Measurements from ENCODE around the gene CMSS1.

Gene CMSS1

DNA sequence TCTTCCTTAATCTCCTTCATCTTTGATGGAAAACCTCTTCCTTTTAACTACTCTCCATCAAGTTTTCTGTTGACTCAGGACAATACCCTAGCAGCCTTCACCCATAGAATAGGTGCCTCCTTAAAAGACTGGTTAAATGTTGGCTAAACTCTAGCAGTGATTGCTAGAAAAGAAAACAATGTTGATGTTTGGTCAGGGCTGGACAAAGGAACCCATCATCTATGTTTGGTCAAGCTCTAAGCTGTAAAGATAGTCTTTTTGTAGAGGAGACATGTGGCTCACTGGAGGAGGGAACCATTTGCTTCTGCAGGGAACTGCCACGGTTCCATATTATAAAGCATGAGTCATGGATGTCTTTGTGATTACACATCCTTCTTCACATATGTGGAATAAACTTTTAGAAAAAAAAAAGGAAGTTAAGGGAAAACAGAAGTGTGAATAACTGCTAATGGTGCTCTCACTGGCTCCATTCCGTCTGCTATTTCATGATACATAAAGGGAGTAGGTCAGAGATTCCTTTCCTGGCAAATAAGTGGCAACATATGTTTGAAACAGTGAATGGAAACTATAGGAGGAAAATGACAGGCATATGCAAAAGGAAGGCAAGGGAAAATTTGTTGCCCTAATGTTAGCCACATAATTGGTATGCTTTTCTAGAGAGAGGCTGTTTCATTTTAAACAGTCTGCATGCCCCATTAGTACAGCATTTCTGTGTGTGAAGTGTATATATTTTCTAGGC lies 78.2 kb downstream of the CMSS1 start:
- TF ChIP-seq CTCF (IDR thresholded peaks at IDR 0.05; ENCODE audit: low read depth, low read length, missing control alignments) = no peak
- H3K4me3 ChIP-seq (ENCODE audit: low read depth, low read length) = no peak overlapping the region
- H3K27ac ChIP-seq = peak overlapping the region; percentile 74
- H3K27me3 ChIP-seq (replicated peaks) = no peaks in the 10 kb centered on the region
- in situ Hi-C loops (cut with HindIII; ENCODE audit: low pct_ligation_motif_present, low sequenced_read_pairs) = no loop called here
- no peaks in the 10 kb centered on the region for H3K36me3 ChIP-seq (replicated peaks)
- peak; percentile 83 for DNase-seq

- no peak overlapping the region for H3K4me3 ChIP-seq (ENCODE audit: low read depth, low read length)
- no peak for TF ChIP-seq CTCF (IDR thresholded peaks at IDR 0.05; ENCODE audit: low read depth, low read length, missing control alignments)
- H3K36me3 ChIP-seq (replicated peaks) = no peaks in the 10 kb centered on the region
- in situ Hi-C loops (cut with HindIII; ENCODE audit: low pct_ligation_motif_present, low sequenced_read_pairs) = no loop called here
- H3K27ac ChIP-seq = peak overlapping the region; percentile 74
- no peaks in the 10 kb centered on the region for H3K27me3 ChIP-seq (replicated peaks)
- no peak for DNase-seq
Observed at GRCh38 chr3:99896482-99896881, 78.8 kb downstream of the CMSS1 start.

- Histone ChIP-seq H3K4me3 (ENCODE audit: low read depth, low read length) (no peak overlapping the region), H3K27me3 (replicated peaks) (no peaks in the 10 kb centered on the region), H3K36me3 (replicated peaks) (no peaks in the 10 kb centered on the region), H3K27ac (no peak overlapping the region)
- no peak for TF ChIP-seq CTCF (IDR thresholded peaks at IDR 0.05; ENCODE audit: low read depth, low read length, missing control alignments)
- no peak for DNase-seq
- in situ Hi-C loops (cut with HindIII; ENCODE audit: low pct_ligation_motif_present, low sequenced_read_pairs) = no loop called here
Observed at GRCh38 chr3:99899603-99900002, 81.9 kb downstream of the CMSS1 start.

- Histone ChIP-seq H3K27me3 (replicated peaks) (no peaks in the 10 kb centered on the region), H3K4me3 (ENCODE audit: low read depth, low read length) (no peak overlapping the region), H3K27ac (no peak overlapping the region), H3K36me3 (replicated peaks) (no peaks in the 10 kb centered on the region)
- in situ Hi-C loops (cut with HindIII; ENCODE audit: low pct_ligation_motif_present, low sequenced_read_pairs) = no loop called here
- DNase-seq = no peak
- TF ChIP-seq CTCF (IDR thresholded peaks at IDR 0.05; ENCODE audit: low read depth, low read length, missing control alignments) = no peak
Observed at GRCh38 chr3:99900248-99900647, 82.6 kb downstream of the CMSS1 start.

GRCh38 chr3:99901200-99901926 lies 83.7 kb downstream of the CMSS1 start:
- peak; percentile 58 for DNase-seq
- Histone ChIP-seq H3K27ac (peak overlapping the region; percentile 77), H3K36me3 (replicated peaks) (no peaks in the 10 kb centered on the region), H3K4me3 (ENCODE audit: low read depth, low read length) (no peak overlapping the region), H3K27me3 (replicated peaks) (no peaks in the 10 kb centered on the region)
- in situ Hi-C loops (cut with HindIII; ENCODE audit: low pct_ligation_motif_present, low sequenced_read_pairs) = no loop called here
- TF ChIP-seq CTCF (IDR thresholded peaks at IDR 0.05; ENCODE audit: low read depth, low read length, missing control alignments) = no peak

Measured in brain microvascular endothelial cell (primary cell).